OCI-LY1 (cell line): ENCODE results near the gene LAMC1.

Experiments used
- H2AFZ ChIP-seq: fragments of 200-600 bp; sonication (generic), shearing (Covaris generic); 2 replicates; pipeline ENCODE4 v1.6.0; 2014; ENCODE audit warnings: antibody characterized with exemption, mild to moderate bottlenecking, low read length
- H3F3A ChIP-seq: fragments of 200-600 bp; sonication (generic), shearing (Covaris generic); 2 replicates; pipeline ENCODE4 v1.6.0; 2014; ENCODE audit warnings: mild to moderate bottlenecking, antibody characterized with exemption, low read length, moderate library complexity; ENCODE audit not compliant: insufficient read depth
- H3K27ac ChIP-seq: fragments of 200-600 bp; sonication (generic); 2 replicates; pipeline ENCODE4 v1.5.1; 2014; ENCODE audit warnings: low read length, mixed run types, mild to moderate bottlenecking, low read depth; ENCODE audit not compliant: poor library complexity, severe bottlenecking
- H3K27me3 ChIP-seq: fragments of 200-600 bp; sonication (generic); 2 replicates; pipeline ENCODE4 v1.6.0; 2014; ENCODE audit warnings: antibody characterized with exemption, mild to moderate bottlenecking, low read length, moderate library complexity; ENCODE audit not compliant: insufficient read depth
- H3K36me3 ChIP-seq: fragments of 200-600 bp; sonication (generic); 2 replicates; pipeline ENCODE4 v1.6.1; 2014; ENCODE audit warnings: mild to moderate bottlenecking, antibody characterized with exemption, low read length, moderate library complexity, mixed read lengths; ENCODE audit not compliant: insufficient read depth
- H3K4me1 ChIP-seq: fragments of 200-600 bp; sonication (generic); 2 replicates; pipeline ENCODE4 v1.5.1; 2014; ENCODE audit warnings: mild to moderate bottlenecking, low read length, moderate library complexity; ENCODE audit not compliant: insufficient read depth, severe bottlenecking
- H3K4me2 ChIP-seq: fragments of 200-600 bp; sonication (generic), shearing (Covaris generic); 2 replicates; pipeline ENCODE4 v1.6.1; 2014; ENCODE audit warnings: low read length
- H3K4me3 ChIP-seq: fragments of 200-600 bp; sonication (generic); 2 replicates; pipeline ENCODE4 v1.5.1; 2014; ENCODE audit warnings: low read length, low read depth, mild to moderate bottlenecking, mixed read lengths; ENCODE audit not compliant: poor library complexity, severe bottlenecking
- H3K79me2 ChIP-seq: fragments of 200-600 bp; shearing (Covaris generic); 2 replicates; pipeline ENCODE4 v1.6.1; 2016; ENCODE audit warnings: mixed run types, low read length, mixed read lengths; ENCODE audit not compliant: insufficient read depth
- H3K9ac ChIP-seq: fragments of 200-600 bp; sonication (generic), shearing (Covaris generic); 2 replicates; pipeline ENCODE4 v1.6.1; 2014; ENCODE audit warnings: mild to moderate bottlenecking, low read length, mixed read lengths
- H3K9me2 ChIP-seq: fragments of 200-600 bp; sonication (generic), shearing (Covaris generic); 2 replicates; pipeline ENCODE4 v1.6.1; 2014; ENCODE audit warnings: low read depth, mild to moderate bottlenecking, low read length, mixed read lengths
- H3K9me3 ChIP-seq: fragments of 200-600 bp; shearing (Covaris generic); 2 replicates; pipeline ENCODE4 v1.6.1; 2014; ENCODE audit warnings: low read length, mixed read lengths
- H4K20me1 ChIP-seq: fragments of 200-600 bp; sonication (generic), shearing (Covaris generic); 2 replicates; pipeline ENCODE4 v1.6.0; 2016; ENCODE audit warnings: mild to moderate bottlenecking, low read length; ENCODE audit not compliant: insufficient read depth
- EZH2 ChIP-seq: fragments of 200-600 bp; sonication (generic), shearing (Covaris generic); IDR thresholded peaks from 2 replicates; pipeline ENCODE4 v1.8.0; 2017; ENCODE audit warnings: borderline replicate concordance, mixed run types, mild to moderate bottlenecking, antibody characterized with exemption, low read length, moderate library complexity, mixed read lengths
- TF ChIP-seq, protein P1 (sequence below): fragments of 200-600 bp; sonication (generic), shearing (Covaris generic); IDR thresholded peaks from 2 replicates; pipeline ENCODE4 v1.5.1; 2017; ENCODE audit warnings: mild to moderate bottlenecking, antibody characterized with exemption, low read length, moderate library complexity, mixed read lengths

LAMC1 gene

DNA sequence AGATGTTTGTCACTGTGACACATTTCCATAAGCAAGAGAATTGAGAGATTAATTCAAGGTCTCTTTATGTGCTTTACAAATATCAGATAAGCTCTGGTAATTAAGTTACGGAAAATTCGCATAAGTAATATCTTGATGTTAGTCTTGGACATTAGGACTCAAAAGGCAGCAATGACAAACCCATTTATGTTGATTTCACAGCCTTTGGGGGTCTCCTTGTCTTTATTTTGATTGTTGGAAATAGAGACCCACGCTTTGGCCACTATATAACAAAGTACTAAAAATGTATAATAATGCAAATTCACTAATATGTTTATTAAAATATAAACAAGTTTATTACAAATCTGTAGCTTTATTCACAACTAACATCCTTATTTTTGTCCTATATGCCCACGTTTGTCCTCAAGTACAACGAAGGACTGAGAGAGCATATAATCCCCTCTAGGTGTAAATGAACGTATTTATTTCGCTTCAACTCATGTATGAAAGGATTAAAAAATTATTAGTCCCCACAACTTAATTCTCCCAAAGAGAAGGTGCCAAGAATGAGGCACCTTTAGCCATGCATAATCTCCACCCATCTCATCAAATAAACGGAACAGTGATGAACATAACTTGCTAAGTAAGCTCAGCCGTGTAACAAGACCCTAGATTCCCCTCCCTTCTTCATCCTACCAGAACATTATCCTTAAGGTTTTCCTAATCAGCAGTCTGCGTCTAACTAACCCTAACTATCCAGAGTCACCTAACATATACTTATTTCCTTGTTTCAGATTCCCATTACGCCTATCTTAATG is 1.6 kb upstream of the LAMC1 start:
- Histone ChIP-seq H3K9ac (no peak overlapping the region), H4K20me1 (no peaks in the 10 kb centered on the region), H3K36me3 (peaks cover 8% of the 10 kb centered on the region; the same call in 1 of the 2 replicates), H3K4me1 (peaks cover 33% of the 10 kb centered on the region), H3K4me3 (peak overlapping the region; percentile 70), H3K4me2 (peak overlapping the region; percentile 91), H3K9me3 (no peaks in the 10 kb centered on the region), H3K27me3 (no peaks in the 10 kb centered on the region), H2AFZ (no peak overlapping the region), H3K9me2 (no peaks in the 10 kb centered on the region), H3F3A (no peaks in the 10 kb centered on the region), H3K27ac (no peak overlapping the region), H3K79me2 (peaks cover 10% of the 10 kb centered on the region; the same call in 1 of the 2 replicates)
- TF ChIP-seq, protein P1, sequence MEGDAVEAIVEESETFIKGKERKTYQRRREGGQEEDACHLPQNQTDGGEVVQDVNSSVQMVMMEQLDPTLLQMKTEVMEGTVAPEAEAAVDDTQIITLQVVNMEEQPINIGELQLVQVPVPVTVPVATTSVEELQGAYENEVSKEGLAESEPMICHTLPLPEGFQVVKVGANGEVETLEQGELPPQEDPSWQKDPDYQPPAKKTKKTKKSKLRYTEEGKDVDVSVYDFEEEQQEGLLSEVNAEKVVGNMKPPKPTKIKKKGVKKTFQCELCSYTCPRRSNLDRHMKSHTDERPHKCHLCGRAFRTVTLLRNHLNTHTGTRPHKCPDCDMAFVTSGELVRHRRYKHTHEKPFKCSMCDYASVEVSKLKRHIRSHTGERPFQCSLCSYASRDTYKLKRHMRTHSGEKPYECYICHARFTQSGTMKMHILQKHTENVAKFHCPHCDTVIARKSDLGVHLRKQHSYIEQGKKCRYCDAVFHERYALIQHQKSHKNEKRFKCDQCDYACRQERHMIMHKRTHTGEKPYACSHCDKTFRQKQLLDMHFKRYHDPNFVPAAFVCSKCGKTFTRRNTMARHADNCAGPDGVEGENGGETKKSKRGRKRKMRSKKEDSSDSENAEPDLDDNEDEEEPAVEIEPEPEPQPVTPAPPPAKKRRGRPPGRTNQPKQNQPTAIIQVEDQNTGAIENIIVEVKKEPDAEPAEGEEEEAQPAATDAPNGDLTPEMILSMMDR: no peak
- TF ChIP-seq EZH2: no peak

DNA sequence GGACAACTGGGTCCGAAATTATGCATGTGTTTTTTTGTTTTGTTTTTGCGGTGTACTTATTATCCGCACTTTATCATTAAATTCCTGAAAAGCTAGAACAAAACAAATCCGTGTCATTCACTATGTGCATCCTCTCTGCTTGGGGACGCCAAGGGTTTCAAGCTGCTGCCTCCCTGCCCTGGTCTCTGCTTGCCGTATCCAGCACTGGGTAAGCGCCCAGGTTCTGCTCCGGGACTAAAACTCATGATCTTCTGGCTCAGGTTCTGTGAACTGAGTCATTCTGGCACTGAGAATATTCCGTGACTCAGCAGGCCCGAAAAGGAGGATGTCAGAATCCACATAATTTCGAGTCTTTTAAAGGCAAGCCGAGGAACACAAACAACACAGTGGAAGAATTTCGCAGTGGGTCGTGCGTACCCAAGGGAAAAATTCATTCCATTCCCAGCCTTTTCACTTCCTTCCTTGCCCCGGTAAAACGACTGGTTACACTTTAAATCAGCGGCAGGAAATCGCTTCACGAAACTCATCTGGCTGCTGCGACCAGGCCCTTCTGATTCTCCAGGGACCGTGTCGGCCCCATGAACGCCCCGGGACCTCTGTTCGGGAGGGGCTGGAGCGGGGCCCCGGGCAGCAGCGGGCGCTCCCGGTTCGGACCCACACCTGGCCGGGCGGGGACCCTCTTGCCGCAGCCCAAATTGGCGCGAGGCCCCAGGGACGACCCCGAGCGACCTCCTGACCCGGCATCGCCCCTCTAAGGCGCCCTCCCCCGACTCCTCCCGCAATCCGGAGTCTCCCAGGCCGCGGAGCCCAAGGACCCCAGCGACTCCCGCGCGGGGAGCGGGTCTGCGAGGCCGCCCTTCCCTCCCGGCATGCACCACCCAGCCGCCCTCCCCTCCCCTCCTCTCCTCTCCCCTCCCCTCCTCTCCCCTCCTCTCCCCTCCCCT is 746 bp upstream of the LAMC1 start:
- H3K27ac ChIP-seq: peak overlapping the region; percentile 35
- peaks cover 17% of the 10 kb centered on the region; the same call in 1 of the 2 replicates for H3K36me3 ChIP-seq
- H3K79me2 ChIP-seq: peaks cover 10% of the 10 kb centered on the region; the same call in 1 of the 2 replicates
- peak overlapping the region; percentile 91 for H3K4me2 ChIP-seq
- H3K9ac ChIP-seq: peak overlapping the region; percentile 72
- H4K20me1 ChIP-seq: no peaks in the 10 kb centered on the region
- H3K27me3 ChIP-seq: no peaks in the 10 kb centered on the region
- H3F3A ChIP-seq: no peaks in the 10 kb centered on the region
- no peaks in the 10 kb centered on the region for H3K9me3 ChIP-seq
- no peaks in the 10 kb centered on the region for H3K9me2 ChIP-seq
- no peak overlapping the region for H2AFZ ChIP-seq
- peaks cover 42% of the 10 kb centered on the region for H3K4me1 ChIP-seq
- TF ChIP-seq, protein P1: no peak
- no peak for TF ChIP-seq EZH2
- H3K4me3 ChIP-seq: peak overlapping the region; percentile 70

DNA sequence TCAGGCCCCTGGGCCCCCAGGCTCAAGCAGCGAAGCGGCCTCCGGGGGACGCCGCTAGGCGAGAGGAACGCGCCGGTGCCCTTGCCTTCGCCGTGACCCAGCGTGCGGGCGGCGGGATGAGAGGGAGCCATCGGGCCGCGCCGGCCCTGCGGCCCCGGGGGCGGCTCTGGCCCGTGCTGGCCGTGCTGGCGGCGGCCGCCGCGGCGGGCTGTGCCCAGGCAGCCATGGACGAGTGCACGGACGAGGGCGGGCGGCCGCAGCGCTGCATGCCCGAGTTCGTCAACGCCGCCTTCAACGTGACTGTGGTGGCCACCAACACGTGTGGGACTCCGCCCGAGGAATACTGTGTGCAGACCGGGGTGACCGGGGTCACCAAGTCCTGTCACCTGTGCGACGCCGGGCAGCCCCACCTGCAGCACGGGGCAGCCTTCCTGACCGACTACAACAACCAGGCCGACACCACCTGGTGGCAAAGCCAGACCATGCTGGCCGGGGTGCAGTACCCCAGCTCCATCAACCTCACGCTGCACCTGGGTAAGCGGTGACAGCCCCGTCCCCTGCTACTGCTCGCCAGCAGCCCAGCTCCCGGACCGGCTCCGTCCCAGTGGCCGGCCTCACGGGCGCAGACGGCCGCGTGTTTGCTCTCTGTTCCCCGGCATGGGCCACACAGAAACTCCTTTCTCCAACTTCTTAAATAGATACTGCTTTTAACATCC is 539 bp downstream of the LAMC1 start:
- Histone ChIP-seq H3K27me3 (no peaks in the 10 kb centered on the region), H3K4me3 (peak overlapping the region; percentile 70), H2AFZ (no peak overlapping the region), H3K4me1 (peaks cover 52% of the 10 kb centered on the region), H4K20me1 (no peaks in the 10 kb centered on the region), H3K9me3 (no peaks in the 10 kb centered on the region), H3K79me2 (peaks cover 10% of the 10 kb centered on the region; the same call in 1 of the 2 replicates), H3F3A (no peaks in the 10 kb centered on the region), H3K9me2 (no peaks in the 10 kb centered on the region), H3K36me3 (peaks cover 29% of the 10 kb centered on the region), H3K9ac (peak overlapping the region; percentile 57), H3K27ac (peak overlapping the region; percentile 45), H3K4me2 (peak overlapping the region; percentile 75)
- no peak for TF ChIP-seq EZH2
- TF ChIP-seq, protein P1: peak; percentile 71
